H1 (cell line): ENCODE data around the gene ANXA6. TPM values are rescaled to one million over a fixed set of nuclear protein-coding genes. Genes with fewer than 3 reads are reported as not detected.
"Not testable (repeated sequence)": the region's sequence is repeated elsewhere in the genome, so short reads cannot be mapped to it uniquely, and the experiment has no call there.

Experiments used
- CTCF ChIA-PET: fragments of 300-600 bp; sonication (Branson Sonifier 250); formaldehyde crosslinking; loops from one replicate; lab custom pipeline; 2021; ENCODE audit not compliant: partially characterized antibody; lab: Charles Lee
- POLR2A ChIA-PET: fragments of 300-600 bp; sonication (Branson Sonifier 250); formaldehyde crosslinking; loops from one replicate; lab custom pipeline; 2021; ENCODE audit warnings: inconsistent platforms; ENCODE audit not compliant: partially characterized antibody; lab: Charles Lee
- DNase-seq, 2 experiments: peaks; one replicate each; pipeline versions ENCODE4 v3.0.0 to v3.0.0-alpha.2; 2010 to 2022; ENCODE audit warnings: low spot score in 2 of 2, low read depth in 1 of 2, mixed read lengths in 1 of 2
- FAIRE-seq: peaks from 2 replicates; lab custom pipeline; 2011; peaks lifted over from hg19 to GRCh38; lab: Jason Lieb, UNC
- H2AFZ ChIP-seq: 2 replicates; pipeline ENCODE4 v1.8.1; 2012; ENCODE audit warnings: low read length, inconsistent platforms
- H2AK5ac ChIP-seq: 2 replicates; pipeline ENCODE4 v1.6.1; 2013; ENCODE audit warnings: low read depth, low read length
- H2BK120ac ChIP-seq: replicated peaks from 2 replicates; pipeline ENCODE3; 2013; ENCODE audit warnings: low read depth, low read length, inconsistent platforms
- H2BK12ac ChIP-seq: 2 replicates; pipeline ENCODE4 v1.6.1; 2013; ENCODE audit warnings: low read depth, low read length
- H2BK15ac ChIP-seq: 2 replicates; pipeline ENCODE4 v1.6.1; 2013; ENCODE audit warnings: low read length
- H2BK20ac ChIP-seq: 2 replicates; pipeline ENCODE4 v1.6.1; 2013; ENCODE audit warnings: low read length
- H2BK5ac ChIP-seq: 2 replicates; pipeline ENCODE4 v1.6.1; 2013; ENCODE audit warnings: low read depth, low read length
- H3K14ac ChIP-seq: 2 replicates; pipeline ENCODE4 v1.6.1; 2013; ENCODE audit warnings: inconsistent platforms; ENCODE audit not compliant: insufficient read length
- H3K18ac ChIP-seq: 2 replicates; pipeline ENCODE4 v1.6.1; 2013; ENCODE audit warnings: low read length; ENCODE audit errors: extremely low read depth
- H3K23ac ChIP-seq: 2 replicates; pipeline ENCODE4 v1.6.1; 2013; ENCODE audit warnings: inconsistent platforms; ENCODE audit not compliant: insufficient read length
- H3K23me2 ChIP-seq: 2 replicates; pipeline ENCODE4 v1.6.1; 2013; ENCODE audit warnings: low read depth, low read length
- H3K27ac ChIP-seq: 2 replicates; pipeline ENCODE4 v1.6.1; 2011; ENCODE audit warnings: low read depth, low read length, inconsistent platforms
- H3K27me3 ChIP-seq, 4 experiments: replicated peaks in 1 of 4; 1 replicate in 1 of 4; 2 replicates in 3 of 4; pipeline versions ENCODE4 v1.6.1 to v1.8.1; 2011 to 2013; ENCODE audit warnings: low read length in 3 of 4, mild to moderate bottlenecking in 3 of 4, inconsistent platforms in 2 of 4, mixed read lengths in 2 of 4, moderate library complexity in 1 of 4; ENCODE audit not compliant: control insufficient read depth in 3 of 4, insufficient read depth in 3 of 4; ENCODE audit errors: extremely low read depth in 1 of 4
- H3K36me3 ChIP-seq, 4 experiments: 2 replicates each; pipeline versions ENCODE4 v1.6.1 to v1.8.1; 2011 to 2013; ENCODE audit warnings: mild to moderate bottlenecking in 4 of 4, low read length in 3 of 4, moderate library complexity in 2 of 4, control low read depth in 1 of 4, inconsistent platforms in 1 of 4; ENCODE audit not compliant: insufficient read depth in 4 of 4, control insufficient read depth in 2 of 4
- H3K4ac ChIP-seq: replicated peaks from 2 replicates; pipeline ENCODE3; 2013; ENCODE audit warnings: low read length, low read depth, mixed read lengths, inconsistent platforms; ENCODE audit not compliant: insufficient read length
- H3K4me1 ChIP-seq, 4 experiments: replicated peaks in 1 of 4; 1 replicate in 1 of 4; 2 replicates in 3 of 4; pipeline versions ENCODE4 v1.6.1 to v1.8.1; 2011 to 2013; ENCODE audit warnings: low read length in 3 of 4, inconsistent platforms in 2 of 4, mixed read lengths in 1 of 4; ENCODE audit not compliant: insufficient read depth in 4 of 4, control insufficient read depth in 3 of 4
- H3K4me2 ChIP-seq, 2 experiments: 2 replicates each; pipeline versions ENCODE4 v1.6.1 to v1.8.1; 2011 to 2013; ENCODE audit warnings: low read depth in 2 of 2, low read length in 2 of 2, control low read depth in 1 of 2, inconsistent platforms in 1 of 2, mild to moderate bottlenecking in 1 of 2; ENCODE audit not compliant: insufficient read depth in 1 of 2
- H3K4me3 ChIP-seq, 4 experiments: fragments of 200-600, 300-600 bp in 1 of 4; sonication (generic), shearing (Covaris generic), sonication (Bioruptor Twin) in 1 of 4; 2 replicates each; pipeline versions ENCODE4 v1.5.1 to v1.8.1; 2011 to 2016; ENCODE audit warnings: low read length in 4 of 4, low read depth in 3 of 4, control low read depth in 2 of 4, inconsistent platforms in 2 of 4, mild to moderate bottlenecking in 2 of 4, mixed read lengths in 1 of 4, moderate library complexity in 1 of 4; ENCODE audit not compliant: insufficient read depth in 2 of 4; ENCODE audit errors: extremely low read depth in 1 of 4
- H3K56ac ChIP-seq: replicated peaks from 2 replicates; pipeline ENCODE3; 2013; ENCODE audit warnings: low read depth, mild to moderate bottlenecking, mixed read lengths, low read length, inconsistent platforms; ENCODE audit not compliant: insufficient read length
- H3K79me1 ChIP-seq: 2 replicates; pipeline ENCODE4 v1.6.1; 2013; ENCODE audit warnings: low read depth, low read length, control low read depth
- H3K79me2 ChIP-seq, 2 experiments: 2 replicates each; pipeline versions ENCODE4 v1.6.1 to v1.8.1; 2012 to 2013; ENCODE audit warnings: low read length in 2 of 2, mild to moderate bottlenecking in 2 of 2, inconsistent platforms in 1 of 2; ENCODE audit not compliant: insufficient read depth in 2 of 2, control insufficient read depth in 1 of 2
- H3K9ac ChIP-seq, 4 experiments: replicated peaks in 1 of 4; 1 replicate in 1 of 4; 2 replicates in 3 of 4; pipeline versions ENCODE4 v1.6.1 to v1.8.1; 2011 to 2013; ENCODE audit warnings: low read depth in 3 of 4, low read length in 3 of 4, control low read depth in 2 of 4, mild to moderate bottlenecking in 2 of 4, moderate library complexity in 2 of 4, inconsistent platforms in 1 of 4; ENCODE audit errors: extremely low read depth in 1 of 4
- H3K9me3 ChIP-seq, 2 experiments: 2 replicates each; pipeline versions ENCODE4 v1.6.1 to v1.8.1; 2012 to 2013; ENCODE audit warnings: mild to moderate bottlenecking in 2 of 2, moderate library complexity in 2 of 2, control low read depth in 1 of 2, inconsistent platforms in 1 of 2, low read depth in 1 of 2, low read length in 1 of 2, mixed read lengths in 1 of 2; ENCODE audit not compliant: insufficient read depth in 2 of 2
- H4K20me1 ChIP-seq, 2 experiments: replicated peaks in 1 of 2; 2 replicates each; pipeline versions ENCODE3 to v1.8.1; 2011 to 2013; ENCODE audit warnings: inconsistent platforms in 2 of 2, low read length in 2 of 2, mild to moderate bottlenecking in 1 of 2; ENCODE audit not compliant: insufficient read depth in 2 of 2, control insufficient read depth in 1 of 2
- H4K5ac ChIP-seq: 2 replicates; pipeline ENCODE4 v1.6.1; 2013; ENCODE audit warnings: low read length, low read depth, mixed read lengths, inconsistent platforms; ENCODE audit not compliant: insufficient read length
- H4K8ac ChIP-seq: 2 replicates; pipeline ENCODE4 v1.8.0; 2013; ENCODE audit warnings: mild to moderate bottlenecking, moderate library complexity, low read length, inconsistent platforms; ENCODE audit not compliant: insufficient read depth; ENCODE audit errors: extremely low read depth
- H4K91ac ChIP-seq: replicated peaks from 2 replicates; pipeline ENCODE3; 2013; ENCODE audit warnings: low read length, mixed read lengths, inconsistent platforms; ENCODE audit not compliant: insufficient read length
- WGBS, 2 experiments: shearing (Covaris generic) in 1 of 2; methylation state at CpG; one replicate each; pipeline versions ENCODE4 v1.1.6 to v1.1.7; 2013 to 2015; ENCODE audit warnings: low lambda C conversion rate in 2 of 2, mixed read lengths in 2 of 2, inconsistent platforms in 1 of 2, low coverage in 1 of 2, missing lambda C conversion rate in 1 of 2; ENCODE audit not compliant: insufficient replicate concordance in 2 of 2, insufficient coverage in 1 of 2, insufficient read length in 1 of 2; ENCODE audit errors: extremely low coverage in 1 of 2, missing lambda C conversion rate in 1 of 2; 5-methylcytosine and 5-hydroxymethylcytosine counted together
- polyA plus RNA-seq, 7 experiments: library from polyadenylated mRNA; depleted of rRNA in 3 of 7; stranded (reverse) in 5 of 7; unstranded in 2 of 7; fragments of >200 nt in 5 of 7; fragments of 200-250 nt in 2 of 7; gene quantifications; 1 replicate in 5 of 7; 2 replicates in 1 of 7; 4 replicates in 1 of 7; pipeline versions ENCODE4 v1.2.1 to v1.2.3, GENCODE V29; 2011 to 2013; ENCODE audit warnings: missing spikeins in 2 of 7, mixed read lengths in 2 of 7
- total RNA-seq: library from RNA; stranded (reverse); fragmentation: NEBNext Ultra II Directional; extraction: Animal tissue kit (Norgen Biotek cat#: 25700); gene quantifications from 2 replicates; pipeline ENCODE4 v1.2.1, GENCODE V29; 2021

The ANXA6 gene
- total and polyA plus RNA-seq, 2 of the 8 experiments (the other 6 are each of a cell fraction or from before 2014, with no cell fraction given) = 61.3 to 78.6 TPM

DNA sequence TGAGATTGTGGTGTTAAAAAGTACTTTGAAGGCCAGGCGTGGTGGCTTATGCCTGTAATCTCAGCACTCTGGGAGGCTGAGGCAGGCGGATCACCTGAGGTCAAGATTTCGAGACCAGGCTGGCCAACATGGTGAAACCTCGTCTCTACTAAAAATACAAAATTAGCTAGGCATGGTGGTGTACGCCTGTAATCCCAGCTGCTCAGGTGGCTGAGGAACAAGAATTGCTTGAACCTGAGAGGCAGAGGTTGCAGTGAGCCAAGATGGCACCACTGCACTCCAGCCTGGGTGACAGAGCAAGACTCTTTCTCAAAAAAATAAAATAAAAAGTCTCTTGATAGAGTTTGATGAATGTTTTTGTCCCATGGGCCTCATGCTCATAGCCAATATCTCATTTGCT is 18.7 kb upstream of the ANXA6 start:
- FAIRE-seq, H3K27ac ChIP-seq, H2BK20ac ChIP-seq, H3K4me2 ChIP-seq, H2BK15ac ChIP-seq, H3K4ac ChIP-seq, H3K4me3 ChIP-seq, H3K23me2 ChIP-seq, H3K27me3 ChIP-seq, H2BK12ac ChIP-seq, H3K9me3 ChIP-seq, H3K79me2 ChIP-seq, H4K8ac ChIP-seq, H3K18ac ChIP-seq, H2BK120ac ChIP-seq, H3K9ac ChIP-seq, POLR2A ChIA-PET, H3K36me3 ChIP-seq, H3K56ac ChIP-seq, H3K14ac ChIP-seq, H2BK5ac ChIP-seq, H4K20me1 ChIP-seq, DNase-seq, H3K23ac ChIP-seq, H4K5ac ChIP-seq, H2AK5ac ChIP-seq, H3K79me1 ChIP-seq, H4K91ac ChIP-seq, H2AFZ ChIP-seq: not testable (repeated sequence)
- 67% methylated on average over 5 of the region's 5 CpGs; no CpG with 5 or more reads in 1 of the 2 experiments for WGBS, 2 experiments
- H3K4me1 ChIP-seq = peaks cover 0 to 11% (median 0%) of the 10 kb centered on the region in 4 experiments; a peak in 1 of 7 replicates
- CTCF ChIA-PET = interaction anchor here (1.3 to 3.4 kb wide), 5 partner anchors 16 to 128 kb away, joined by 4 to 12 read pairs (median 7); no protein-coding TSS in a partner anchor
